Astrocyte of the cerebellum (primary cell): Measurements from ENCODE around the gene WWP2.
A peak's percentile ranks its signal among the peaks of the same experiment; 100 is the strongest.

Source experiments
- DNase-seq: peaks from one replicate; pipeline ENCODE4 v3.0.0-alpha.2; 2011; ENCODE audit warnings: low read depth
- H3K4me3 ChIP-seq: 2 replicates; pipeline ENCODE4 v1.5.1; 2011; ENCODE audit warnings: mild to moderate bottlenecking, low read depth, low read length, moderate library complexity
- CTCF ChIP-seq: IDR thresholded peaks from 2 replicates; pipeline ENCODE4 v1.5.1; 2012; ENCODE audit warnings: low read length, low read depth, moderate library complexity, mild to moderate bottlenecking; ENCODE audit errors: missing control alignments
- in situ Hi-C: cut with HindIII; loops from 2 replicates; pipeline ENCODE4 v1.10.0; 2017; ENCODE audit warnings: low sequenced_read_pairs

WWP2 gene

GRCh38 chr16:69928856-69929400, 166.8 kb downstream of the WWP2 start:
- H3K4me3 ChIP-seq: no peak overlapping the region
- in situ Hi-C loops: no loop called here
- no peak for TF ChIP-seq CTCF
- no peak for DNase-seq

GRCh38 chr16:69929480-69929879, 167.3 kb downstream of the WWP2 start:
- in situ Hi-C loops: no loop called here
- DNase-seq: no peak
- no peak for TF ChIP-seq CTCF
- H3K4me3 ChIP-seq: no peak overlapping the region

- TF ChIP-seq CTCF: peak; percentile 63
- in situ Hi-C loops: no loop called here
- H3K4me3 ChIP-seq: no peak overlapping the region
- DNase-seq: peak; percentile 33
Measured at GRCh38 chr16:69930117-69930776, 168.1 kb downstream of the WWP2 start.

GRCh38 chr16:69931631-69932030, 169.5 kb downstream of the WWP2 start:
- H3K4me3 ChIP-seq: no peak overlapping the region
- no peak for DNase-seq
- in situ Hi-C loops: no loop called here
- no peak for TF ChIP-seq CTCF

GRCh38 chr16:69932228-69932627, 170.1 kb downstream of the WWP2 start:
- in situ Hi-C loops: no loop called here
- no peak for TF ChIP-seq CTCF
- no peak overlapping the region for H3K4me3 ChIP-seq
- no peak for DNase-seq

GRCh38 chr16:69932691-69933392, 170.7 kb downstream of the WWP2 start:
- in situ Hi-C loops: no loop called here
- H3K4me3 ChIP-seq: no peak overlapping the region
- no peak for TF ChIP-seq CTCF
- DNase-seq: no peak
